WTC11 (cell line): ENCODE results near the gene ERH. TPM values are rescaled to one million over a fixed set of nuclear protein-coding genes. Genes with fewer than 3 reads are reported as not detected.

ENCODE experiments used
- ATAC-seq: fragments of 200-7000 bp; cut with Tn5 transposase; 2 replicates; pipeline ENCODE4 v1.10.0; 2021; ENCODE audit warnings: mild to moderate bottlenecking, moderate library complexity
- CTCF ChIA-PET: fragments of 300-600 bp; sonication (Branson Sonifier 250); formaldehyde crosslinking; loops from one replicate; lab custom pipeline; 2021; ENCODE audit warnings: antibody characterized with exemption; lab: Charles Lee
- POLR2A ChIA-PET: fragments of 350-600 bp; sonication (Branson Sonifier 250); formaldehyde crosslinking; loops from one replicate; lab custom pipeline; 2021; ENCODE audit warnings: antibody characterized with exemption; lab: Charles Lee
- DNase-seq: peaks from one replicate; pipeline ENCODE4 v3.0.0; 2021; ENCODE audit warnings: low spot score
- H3K27ac Mint-ChIP-seq: 2 replicates; pipeline ENCODE4 v1.8.0; 2021; ENCODE audit warnings: mixed read lengths
- H3K27me3 Mint-ChIP-seq: 2 replicates; pipeline ENCODE4 v1.8.0; 2021; ENCODE audit warnings: low read depth, mild to moderate bottlenecking, moderate library complexity, mixed read lengths
- H3K36me3 Mint-ChIP-seq: 2 replicates; pipeline ENCODE4 v1.8.0; 2021; ENCODE audit warnings: mixed read lengths
- H3K4me1 Mint-ChIP-seq: 2 replicates; pipeline ENCODE4 v1.8.0; 2022; ENCODE audit warnings: mixed read lengths
- H3K4me3 Mint-ChIP-seq: 2 replicates; pipeline ENCODE4 v1.8.0; 2021; ENCODE audit warnings: mild to moderate bottlenecking, moderate library complexity, mixed read lengths
- H3K9me3 Mint-ChIP-seq: 2 replicates; pipeline ENCODE4 v1.8.0; 2021; ENCODE audit warnings: mixed read lengths
- CBFB ChIP-seq: sonication (generic); formaldehyde crosslinking; IDR thresholded peaks from 2 replicates; pipeline ENCODE4 v1.8.1; 2022; ENCODE audit warnings: mild to moderate bottlenecking, low read depth, missing genetic modification reagents
- CREM ChIP-seq: sonication (generic); formaldehyde crosslinking; IDR thresholded peaks from 2 replicates; pipeline ENCODE4 v1.8.1; 2022; ENCODE audit warnings: mild to moderate bottlenecking, missing genetic modification reagents, moderate library complexity
- FOXP1 ChIP-seq: sonication (generic); formaldehyde crosslinking; IDR thresholded peaks from 2 replicates; pipeline ENCODE4 v1.8.0; 2022; ENCODE audit warnings: missing genetic modification reagents, mild to moderate bottlenecking, moderate library complexity, borderline replicate concordance
- GTF2I ChIP-seq: fragments of 250-450 bp; sonication (Bioruptor Pico); conservative IDR thresholded peaks from 2 replicates; pipeline ENCODE4 v1.4.0; 2021; ENCODE audit warnings: mild to moderate bottlenecking
- MLX ChIP-seq: sonication (generic); formaldehyde crosslinking; IDR thresholded peaks from 2 replicates; pipeline ENCODE4 v1.8.1; 2023; ENCODE audit warnings: mild to moderate bottlenecking, missing genetic modification reagents, moderate library complexity
- NFATC4 ChIP-seq: fragments of 250-450 bp; sonication (Bioruptor Pico); IDR thresholded peaks from 2 replicates; pipeline ENCODE4 v1.9.0; 2021; ENCODE audit warnings: mild to moderate bottlenecking
- TCF7 ChIP-seq: sonication (generic); formaldehyde crosslinking; IDR thresholded peaks from 2 replicates; pipeline ENCODE4 v1.8.0; 2022; ENCODE audit warnings: mild to moderate bottlenecking, low read depth, missing genetic modification reagents, moderate library complexity
- TEAD1 ChIP-seq: sonication (generic); formaldehyde crosslinking; IDR thresholded peaks from 2 replicates; pipeline ENCODE4 v1.8.0; 2022; ENCODE audit warnings: mild to moderate bottlenecking, missing genetic modification reagents
- ZBTB21 ChIP-seq: sonication (generic); formaldehyde crosslinking; IDR thresholded peaks from 2 replicates; pipeline ENCODE4 v1.8.1; 2023; ENCODE audit warnings: mild to moderate bottlenecking, missing genetic modification reagents, borderline replicate concordance
- ZMAT4 ChIP-seq: fragments of 250-450 bp; sonication (Bioruptor Pico); IDR thresholded peaks from 2 replicates; pipeline ENCODE4 v1.9.0; 2021; ENCODE audit warnings: mild to moderate bottlenecking
- ZNF263 ChIP-seq: sonication (generic); formaldehyde crosslinking; IDR thresholded peaks from 2 replicates; pipeline ENCODE4 v1.8.1; 2022; ENCODE audit warnings: low read depth, mild to moderate bottlenecking, moderate library complexity, missing genetic modification reagents
- ZNF425 ChIP-seq: fragments of 250-450 bp; sonication (Bioruptor Pico); conservative IDR thresholded peaks from 2 replicates; pipeline ENCODE4 v1.9.0; 2021; ENCODE audit warnings: mild to moderate bottlenecking
- ZNF532 ChIP-seq: fragments of 250-450 bp; sonication (Bioruptor Pico); IDR thresholded peaks from 2 replicates; pipeline ENCODE4 v1.9.0; 2021; ENCODE audit warnings: mild to moderate bottlenecking, borderline replicate concordance
- ZNF671 ChIP-seq: fragments of 250-450 bp; sonication (Bioruptor Pico); IDR thresholded peaks from 2 replicates; pipeline ENCODE4 v1.8.0; 2021; ENCODE audit warnings: mild to moderate bottlenecking
- ZSCAN18 ChIP-seq: fragments of 250-450 bp; sonication (Bioruptor Pico); IDR thresholded peaks from 2 replicates; pipeline ENCODE4 v2.1.2; 2022; ENCODE audit warnings: mild to moderate bottlenecking, moderate library complexity
- total RNA-seq: library from RNA; stranded (reverse); gene quantifications from 3 replicates; pipeline ENCODE4 v1.2.3, GENCODE V29; 2021
- TF ChIP-seq, protein P1 (sequence below): sonication (generic); formaldehyde crosslinking; IDR thresholded peaks from 2 replicates; pipeline ENCODE4 v1.8.1; 2022; ENCODE audit warnings: low read depth, missing genetic modification reagents, borderline replicate concordance
- TF ChIP-seq, protein P2 (sequence below): sonication (generic); formaldehyde crosslinking; IDR thresholded peaks from 2 replicates; pipeline ENCODE4 v1.8.1; 2023; ENCODE audit warnings: mild to moderate bottlenecking, missing genetic modification reagents, moderate library complexity
- TF ChIP-seq, protein P3 (sequence below): sonication (generic); formaldehyde crosslinking; IDR thresholded peaks from 2 replicates; pipeline ENCODE4 v1.8.0; 2022; ENCODE audit warnings: mild to moderate bottlenecking, missing genetic modification reagents
- TF ChIP-seq, protein P4 (sequence below): fragments of 250-450 bp; sonication (Bioruptor Pico); IDR thresholded peaks from 2 replicates; pipeline ENCODE4 v1.9.0; 2021; ENCODE audit warnings: mild to moderate bottlenecking

ERH gene
- total RNA-seq, 1 experiment from 2014 or later: 363 TPM

DNA sequence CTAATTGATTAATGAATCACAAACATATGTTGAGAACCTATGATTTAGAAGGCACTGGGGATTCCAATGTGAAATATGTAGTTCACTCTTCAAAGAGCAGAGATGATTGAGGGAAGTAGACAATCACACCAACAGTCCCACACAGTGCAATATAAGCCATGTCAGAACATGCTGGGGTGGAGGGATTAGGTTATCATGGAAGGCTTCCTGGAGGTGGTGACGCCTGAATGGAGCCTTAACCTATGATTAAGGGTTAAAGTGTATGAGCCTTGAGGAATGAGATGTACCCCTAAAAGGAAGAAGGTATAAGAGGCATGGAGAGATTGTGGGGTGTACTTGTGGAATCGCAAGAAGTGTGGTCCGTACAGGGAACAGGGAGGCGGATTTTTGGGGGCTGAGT, 31.3 kb downstream of the ERH start (continued):
- no peak for TF ChIP-seq ZNF425 (CRISPR knock-in tag)
- TF ChIP-seq ZMAT4: no peak
- TF ChIP-seq NFATC4 (CRISPR knock-in tag): no peak

GRCh38 chr14:69366069-69366468, 32.0 kb downstream of the ERH start:
- CTCF ChIA-PET: interaction anchor here (1.1 to 6.6 kb wide), 3 partner anchors 17 to 107 kb away, joined by 3 to 60 read pairs (median 6); no protein-coding TSS in a partner anchor
- no peak overlapping the region for H3K4me3 Mint-ChIP-seq
- DNase-seq (no peak), ATAC-seq (no peak)
- no peaks in the 10 kb centered on the region for H3K4me1 Mint-ChIP-seq
- H3K27ac Mint-ChIP-seq: no peak overlapping the region
- no peaks in the 10 kb centered on the region for H3K27me3 Mint-ChIP-seq
- H3K9me3 Mint-ChIP-seq: no peaks in the 10 kb centered on the region
- TF ChIP-seq MLX (CRISPR knock-in tag): no peak
- TF ChIP-seq, protein P1, sequence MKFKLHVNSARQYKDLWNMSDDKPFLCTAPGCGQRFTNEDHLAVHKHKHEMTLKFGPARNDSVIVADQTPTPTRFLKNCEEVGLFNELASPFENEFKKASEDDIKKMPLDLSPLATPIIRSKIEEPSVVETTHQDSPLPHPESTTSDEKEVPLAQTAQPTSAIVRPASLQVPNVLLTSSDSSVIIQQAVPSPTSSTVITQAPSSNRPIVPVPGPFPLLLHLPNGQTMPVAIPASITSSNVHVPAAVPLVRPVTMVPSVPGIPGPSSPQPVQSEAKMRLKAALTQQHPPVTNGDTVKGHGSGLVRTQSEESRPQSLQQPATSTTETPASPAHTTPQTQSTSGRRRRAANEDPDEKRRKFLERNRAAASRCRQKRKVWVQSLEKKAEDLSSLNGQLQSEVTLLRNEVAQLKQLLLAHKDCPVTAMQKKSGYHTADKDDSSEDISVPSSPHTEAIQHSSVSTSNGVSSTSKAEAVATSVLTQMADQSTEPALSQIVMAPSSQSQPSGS (CRISPR knock-in tag): no peak
- no peak for TF ChIP-seq ZNF532 (CRISPR knock-in tag)
- TF ChIP-seq ZSCAN18 (CRISPR knock-in tag): no peak
- TF ChIP-seq, protein P2, sequence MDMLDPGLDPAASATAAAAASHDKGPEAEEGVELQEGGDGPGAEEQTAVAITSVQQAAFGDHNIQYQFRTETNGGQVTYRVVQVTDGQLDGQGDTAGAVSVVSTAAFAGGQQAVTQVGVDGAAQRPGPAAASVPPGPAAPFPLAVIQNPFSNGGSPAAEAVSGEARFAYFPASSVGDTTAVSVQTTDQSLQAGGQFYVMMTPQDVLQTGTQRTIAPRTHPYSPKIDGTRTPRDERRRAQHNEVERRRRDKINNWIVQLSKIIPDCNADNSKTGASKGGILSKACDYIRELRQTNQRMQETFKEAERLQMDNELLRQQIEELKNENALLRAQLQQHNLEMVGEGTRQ: no peak
- no peak for TF ChIP-seq FOXP1 (CRISPR knock-in tag)
- no peak for TF ChIP-seq CBFB
- TF ChIP-seq, protein P3, sequence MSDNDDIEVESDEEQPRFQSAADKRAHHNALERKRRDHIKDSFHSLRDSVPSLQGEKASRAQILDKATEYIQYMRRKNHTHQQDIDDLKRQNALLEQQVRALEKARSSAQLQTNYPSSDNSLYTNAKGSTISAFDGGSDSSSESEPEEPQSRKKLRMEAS (CRISPR knock-in tag): no peak
- TF ChIP-seq CREM (CRISPR knock-in tag): no peak
- TF ChIP-seq TCF7 (CRISPR knock-in tag): no peak
- TF ChIP-seq GTF2I (CRISPR knock-in tag): no peak
- TF ChIP-seq TEAD1: no peak
- TF ChIP-seq ZNF671 (CRISPR knock-in tag): no peak
- no peak for TF ChIP-seq ZNF263 (CRISPR knock-in tag)
- TF ChIP-seq, protein P4, sequence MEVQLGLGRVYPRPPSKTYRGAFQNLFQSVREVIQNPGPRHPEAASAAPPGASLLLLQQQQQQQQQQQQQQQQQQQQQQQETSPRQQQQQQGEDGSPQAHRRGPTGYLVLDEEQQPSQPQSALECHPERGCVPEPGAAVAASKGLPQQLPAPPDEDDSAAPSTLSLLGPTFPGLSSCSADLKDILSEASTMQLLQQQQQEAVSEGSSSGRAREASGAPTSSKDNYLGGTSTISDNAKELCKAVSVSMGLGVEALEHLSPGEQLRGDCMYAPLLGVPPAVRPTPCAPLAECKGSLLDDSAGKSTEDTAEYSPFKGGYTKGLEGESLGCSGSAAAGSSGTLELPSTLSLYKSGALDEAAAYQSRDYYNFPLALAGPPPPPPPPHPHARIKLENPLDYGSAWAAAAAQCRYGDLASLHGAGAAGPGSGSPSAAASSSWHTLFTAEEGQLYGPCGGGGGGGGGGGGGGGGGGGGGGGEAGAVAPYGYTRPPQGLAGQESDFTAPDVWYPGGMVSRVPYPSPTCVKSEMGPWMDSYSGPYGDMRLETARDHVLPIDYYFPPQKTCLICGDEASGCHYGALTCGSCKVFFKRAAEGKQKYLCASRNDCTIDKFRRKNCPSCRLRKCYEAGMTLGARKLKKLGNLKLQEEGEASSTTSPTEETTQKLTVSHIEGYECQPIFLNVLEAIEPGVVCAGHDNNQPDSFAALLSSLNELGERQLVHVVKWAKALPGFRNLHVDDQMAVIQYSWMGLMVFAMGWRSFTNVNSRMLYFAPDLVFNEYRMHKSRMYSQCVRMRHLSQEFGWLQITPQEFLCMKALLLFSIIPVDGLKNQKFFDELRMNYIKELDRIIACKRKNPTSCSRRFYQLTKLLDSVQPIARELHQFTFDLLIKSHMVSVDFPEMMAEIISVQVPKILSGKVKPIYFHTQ (CRISPR knock-in tag): no peak
- TF ChIP-seq ZBTB21 (CRISPR knock-in tag): no peak
- POLR2A ChIA-PET: no interaction called here
- H3K36me3 Mint-ChIP-seq: no peaks in the 10 kb centered on the region
